Coronary artery (tissue), 2 donors: ENCODE results near the gene SF3A1.

ENCODE experiments used
- DNase-seq: peaks from one replicate; pipeline ENCODE4 v3.0.0-alpha.2; 2017; ENCODE audit warnings: low spot score
- H3K27ac ChIP-seq, 2 donors: fragments of 200-600 bp; sonication (generic); one replicate each; pipeline ENCODE4 v1.5.1; 2016 to 2019
- H3K4me3 ChIP-seq: fragments of 200-600 bp; sonication (generic); 2 replicates; pipeline ENCODE4 v1.5.1; 2016; ENCODE audit warnings: mild to moderate bottlenecking, moderate library complexity
- TF ChIP-seq, protein P1 (sequence below): fragments of 200-600 bp; sonication (generic); IDR thresholded peaks from one replicate; pipeline ENCODE4 v1.5.1; 2019; ENCODE audit warnings: antibody characterized with exemption

The SF3A1 gene

DNA sequence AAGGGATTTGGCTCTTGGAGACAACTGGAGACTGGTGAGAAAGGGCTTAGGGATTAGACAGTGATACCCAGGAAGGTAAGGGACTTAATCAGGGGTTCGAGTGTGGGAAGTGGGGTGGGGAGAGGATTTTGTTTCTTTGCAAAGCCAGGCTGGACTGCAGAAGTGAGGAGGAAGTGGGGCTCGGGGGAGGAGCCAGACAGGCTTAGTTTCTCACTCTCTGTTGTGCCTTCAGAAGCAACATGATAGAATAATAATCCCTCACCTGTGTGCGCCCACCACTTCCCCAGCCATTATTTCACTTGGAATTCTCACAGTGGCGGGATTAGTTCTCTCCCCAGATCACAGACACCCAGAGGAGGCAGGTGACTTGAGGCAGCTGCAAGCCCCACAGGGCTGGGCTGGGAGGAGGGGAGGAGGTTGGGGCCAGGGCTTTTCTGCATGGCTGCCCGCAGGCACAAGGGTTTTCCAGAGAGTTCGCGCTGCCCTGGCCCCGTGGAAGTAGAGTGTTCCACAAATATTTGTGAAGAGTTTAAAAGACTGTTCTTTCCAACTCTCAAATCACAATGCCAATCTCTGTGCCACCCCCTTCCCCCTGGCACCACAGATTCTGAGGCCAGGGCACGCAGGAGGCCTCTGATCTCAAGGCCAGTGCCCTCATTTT lies 36.1 kb upstream of the SF3A1 start:
- Histone ChIP-seq H3K27ac (no peak overlapping the region), H3K4me3 (no peak overlapping the region)
- no peak for DNase-seq
- TF ChIP-seq, protein P1, sequence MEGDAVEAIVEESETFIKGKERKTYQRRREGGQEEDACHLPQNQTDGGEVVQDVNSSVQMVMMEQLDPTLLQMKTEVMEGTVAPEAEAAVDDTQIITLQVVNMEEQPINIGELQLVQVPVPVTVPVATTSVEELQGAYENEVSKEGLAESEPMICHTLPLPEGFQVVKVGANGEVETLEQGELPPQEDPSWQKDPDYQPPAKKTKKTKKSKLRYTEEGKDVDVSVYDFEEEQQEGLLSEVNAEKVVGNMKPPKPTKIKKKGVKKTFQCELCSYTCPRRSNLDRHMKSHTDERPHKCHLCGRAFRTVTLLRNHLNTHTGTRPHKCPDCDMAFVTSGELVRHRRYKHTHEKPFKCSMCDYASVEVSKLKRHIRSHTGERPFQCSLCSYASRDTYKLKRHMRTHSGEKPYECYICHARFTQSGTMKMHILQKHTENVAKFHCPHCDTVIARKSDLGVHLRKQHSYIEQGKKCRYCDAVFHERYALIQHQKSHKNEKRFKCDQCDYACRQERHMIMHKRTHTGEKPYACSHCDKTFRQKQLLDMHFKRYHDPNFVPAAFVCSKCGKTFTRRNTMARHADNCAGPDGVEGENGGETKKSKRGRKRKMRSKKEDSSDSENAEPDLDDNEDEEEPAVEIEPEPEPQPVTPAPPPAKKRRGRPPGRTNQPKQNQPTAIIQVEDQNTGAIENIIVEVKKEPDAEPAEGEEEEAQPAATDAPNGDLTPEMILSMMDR = no peak

DNA sequence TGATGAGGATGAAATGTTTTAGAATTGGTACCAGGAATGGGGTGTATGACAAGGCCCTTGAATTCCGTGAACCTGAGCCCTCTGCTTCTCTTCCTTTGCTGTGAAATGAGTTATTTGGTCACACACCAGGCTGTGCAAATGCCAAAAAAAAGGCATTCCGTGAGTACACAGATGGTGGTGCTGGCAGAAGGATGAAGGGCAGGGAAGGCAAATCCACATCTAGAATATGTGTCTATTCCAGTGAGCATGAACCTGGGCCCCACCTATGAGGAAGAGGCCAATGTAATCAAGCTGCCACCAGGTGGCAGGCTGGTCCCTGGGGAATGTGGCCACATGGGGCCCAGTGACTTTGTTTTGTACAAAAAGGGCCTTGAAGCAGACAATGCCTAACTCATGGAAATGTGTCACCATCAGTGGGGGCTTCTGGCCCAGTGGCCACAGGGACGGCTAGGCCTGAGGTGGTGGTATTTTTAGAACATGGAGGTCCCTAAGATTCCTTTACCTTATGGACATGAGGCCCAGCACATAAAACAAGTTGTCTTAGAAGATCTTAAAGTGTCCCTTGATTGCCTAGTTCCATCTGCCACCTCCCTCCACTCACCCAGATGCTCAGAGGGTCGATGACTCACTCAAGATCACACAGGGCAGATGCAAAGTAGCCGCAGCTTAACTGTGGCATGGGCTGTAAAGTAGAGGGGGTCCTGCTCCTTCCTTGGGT lies 34.4 kb upstream of the SF3A1 start:
- H3K27ac ChIP-seq = no peak overlapping the region
- TF ChIP-seq, protein P1 = peak; percentile 25
- H3K4me3 ChIP-seq = no peak overlapping the region
- DNase-seq = no peak

DNA sequence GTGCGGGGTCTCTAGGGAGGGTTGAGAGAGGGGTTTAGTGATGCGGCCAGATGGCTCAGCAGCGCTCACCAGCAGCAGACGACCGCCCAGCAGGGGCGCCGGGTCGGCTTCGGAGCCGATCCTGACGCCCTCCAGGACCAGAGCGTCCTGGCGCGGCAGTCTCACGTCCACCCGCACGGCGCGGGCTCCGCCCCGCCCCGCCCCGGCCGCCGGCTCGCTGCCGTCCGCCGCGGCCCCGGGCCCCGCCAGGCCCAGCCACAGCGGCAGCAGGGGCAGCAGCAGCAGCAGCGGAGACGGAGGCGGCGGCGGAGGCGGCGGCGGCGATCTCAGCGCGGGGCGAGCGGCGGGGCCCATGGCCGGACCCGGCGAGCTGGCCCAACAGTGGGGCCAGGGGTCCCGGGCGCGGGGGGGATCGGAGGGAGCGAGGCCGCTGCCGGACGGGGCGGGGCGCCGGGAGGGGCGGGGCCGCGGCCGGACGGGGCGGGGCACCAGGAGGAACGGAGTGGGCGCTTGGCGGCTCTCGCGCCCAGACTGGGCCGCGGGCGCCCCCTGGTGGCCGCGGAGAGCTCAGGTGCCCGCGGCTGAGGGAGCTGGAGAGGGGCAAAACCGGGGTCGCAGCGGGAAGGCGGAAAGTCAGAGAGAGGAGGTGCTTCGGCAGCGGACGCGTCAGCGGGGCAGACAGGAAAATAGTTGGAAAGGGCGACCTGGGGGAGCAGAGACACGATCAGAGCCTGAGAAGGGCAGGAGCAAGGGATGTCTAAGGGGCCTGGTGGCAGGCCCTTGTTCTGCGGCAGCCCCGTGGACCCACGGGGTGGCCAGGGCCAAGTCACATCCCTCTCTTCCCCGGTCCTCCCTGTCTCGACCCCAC lies 30.5 kb upstream of the SF3A1 start, which contains the start of gene RNF215:
Gene RNF215, minus strand, starts transcription at position 452 of the 868 bp plus-strand sequence. Its CDS starts 98 bp downstream, at position 354.
- TF ChIP-seq, protein P1 = peak; percentile 95
- peak within 1 kb of the TSS; percentile 50 to 93 for H3K27ac ChIP-seq
- peak within 1 kb of the TSS; percentile 78 for H3K4me3 ChIP-seq
- DNase-seq = peak; percentile 87

DNA sequence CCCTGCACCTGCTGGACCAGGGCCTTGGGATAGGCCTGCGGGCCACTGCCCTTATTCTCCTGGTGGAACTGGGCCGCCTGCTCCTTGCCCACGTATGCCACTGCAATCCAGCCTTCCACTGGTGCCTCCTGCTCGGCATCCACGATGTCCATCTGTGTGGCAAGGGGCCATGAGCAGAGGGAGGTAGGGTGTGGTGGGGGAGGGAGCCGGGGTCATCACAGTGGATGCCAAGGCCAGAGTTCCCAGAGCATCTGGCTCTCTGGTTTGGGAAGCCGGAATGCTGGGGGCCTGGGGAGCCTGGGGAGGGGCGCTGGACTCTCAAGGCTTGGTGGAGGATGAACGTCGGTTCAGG lies 29.9 kb upstream of the SF3A1 start:
- peak; percentile 79 for DNase-seq
- TF ChIP-seq, protein P1 = no peak
- Histone ChIP-seq H3K4me3 (peak overlapping the region; percentile 78), H3K27ac (peak overlapping the region; percentile 50 to 93)

GRCh38 chr22:30385942-30386341 lies 29.2 kb upstream of the SF3A1 start:
- TF ChIP-seq, protein P1 = no peak
- Histone ChIP-seq H3K4me3 (no peak overlapping the region), H3K27ac (no peak overlapping the region)
- DNase-seq = no peak

- Histone ChIP-seq H3K27ac (no peak overlapping the region), H3K4me3 (no peak overlapping the region)
- no peak for DNase-seq
- TF ChIP-seq, protein P1 = no peak
These were observed 26.4 kb upstream of the SF3A1 start for GRCh38 chr22:30383061-30383460.
